Activated CD8-positive, alpha-beta memory T cell treated with anti-CD3 and anti-CD28 coated beads for 36 hours (primary cell): ENCODE measurements around the gene ARMC5. TPM values are rescaled to one million over a fixed set of nuclear protein-coding genes. Genes with fewer than 3 reads are reported as not detected.
"Not testable (repeated sequence)": the region's sequence is repeated elsewhere in the genome, so short reads cannot be mapped to it uniquely, and the experiment has no call there.

Experiments
- CTCF ChIA-PET: fragments of 350-600 bp; sonication (Branson Sonifier 250); formaldehyde crosslinking; loops from one replicate; lab custom pipeline; 2021; ENCODE audit warnings: antibody characterized with exemption; lab: Charles Lee
- POLR2A ChIA-PET: fragments of 350-600 bp; sonication (Branson Sonifier 250); formaldehyde crosslinking; loops from one replicate; lab custom pipeline; 2021; ENCODE audit warnings: antibody characterized with exemption; lab: Charles Lee
- total RNA-seq, 2 experiments: library from RNA; stranded (reverse); gene quantifications; one replicate each; pipeline ENCODE4 v1.2.3, GENCODE V29; 2021

The ARMC5 gene
- total RNA-seq, 2 experiments from 2014 or later: 11.8 to 12.3 TPM

GRCh38 chr16:31485571-31485970 lies 26.3 kb downstream of the ARMC5 start:
- CTCF ChIA-PET: no interaction called here
- POLR2A ChIA-PET: no interaction called here

- ChIA-PET CTCF (no interaction called here), POLR2A (no interaction called here)
Measured at GRCh38 chr16:31486045-31486444, 26.7 kb downstream of the ARMC5 start.

- ChIA-PET CTCF (no interaction called here), POLR2A (interaction anchor here (0.9 to 1.1 kb wide), 3 partner anchors 13 to 386 kb away, joined by 3 read pairs; partner anchors contain the start of gene ZNF267)
Measured at GRCh38 chr16:31487071-31487719, 27.9 kb downstream of the ARMC5 start.

- POLR2A ChIA-PET: interaction anchor here (0.6 to 1.1 kb wide), 4 partner anchors 13 to 386 kb away, joined by 3 to 4 read pairs (median 3); partner anchors contain the start of gene ZNF267
Measured at GRCh38 chr16:31487720-31488467, 28.6 kb downstream of the ARMC5 start.

GRCh38 chr16:31488468-31489297 lies 29.4 kb downstream of the ARMC5 start:
- POLR2A ChIA-PET: interaction anchor here (0.6 to 1.1 kb wide), 3 partner anchors 19 to 385 kb away, joined by 3 to 7 read pairs (median 4); partner anchors contain the start of genes RUSF1 and ZNF267
- CTCF ChIA-PET: interaction anchor here (0.5 to 1.4 kb wide), 4 partner anchors 9 to 143 kb away, joined by 3 to 4 read pairs (median 4); partner anchors contain the start of gene RUSF1

More at GRCh38 chr16:31487720-31488467, 28.6 kb downstream of the ARMC5 start:
- CTCF ChIA-PET: interaction anchor here (0.5 kb wide), 1 partner anchor 142 kb away, joined by 3 read pairs; no protein-coding TSS in a partner anchor

- POLR2A ChIA-PET: interaction anchor here (0.8 kb wide), 2 partner anchors 11 to 19 kb away, joined by 4 read pairs; partner anchors contain the start of gene RUSF1
- CTCF ChIA-PET: interaction anchor here (1.1 to 1.4 kb wide), 2 partner anchors 10 to 29 kb away, joined by 4 read pairs; no protein-coding TSS in a partner anchor
Measured at GRCh38 chr16:31489298-31489564, 29.9 kb downstream of the ARMC5 start.

GRCh38 chr16:31489616-31490584 lies 30.6 kb downstream of the ARMC5 start:
- ChIA-PET POLR2A (interaction anchor here (0.6 to 0.8 kb wide), 2 partner anchors 11 to 30 kb away, joined by 3 to 4 read pairs; no protein-coding TSS in a partner anchor), CTCF (interaction anchor here (1.1 to 1.4 kb wide), 2 partner anchors 10 to 29 kb away, joined by 4 read pairs; no protein-coding TSS in a partner anchor)

GRCh38 chr16:31491778-31492418 lies 32.6 kb downstream of the ARMC5 start:
- CTCF ChIA-PET: no interaction called here
- POLR2A ChIA-PET: no interaction called here

- ChIA-PET CTCF (no interaction called here), POLR2A (interaction anchor here (0.5 to 0.9 kb wide), 2 partner anchors 15 to 292 kb away, joined by 3 to 12 read pairs; no protein-coding TSS in a partner anchor)
Measured at GRCh38 chr16:31493506-31494125, 34.3 kb downstream of the ARMC5 start.

GRCh38 chr16:31496670-31497069 lies 37.4 kb downstream of the ARMC5 start:
- ChIA-PET CTCF (no interaction called here), POLR2A (no interaction called here)

- POLR2A ChIA-PET: interaction anchor here (0.7 kb wide), 1 partner anchor 9 kb away, joined by 3 read pairs; the partner anchor contains the start of gene RUSF1
- CTCF ChIA-PET: no interaction called here
Measured at GRCh38 chr16:31498493-31498892, 39.2 kb downstream of the ARMC5 start.

GRCh38 chr16:31499928-31500327 lies 40.6 kb downstream of the ARMC5 start:
- ChIA-PET POLR2A (interaction anchor here (1.1 kb wide), 1 partner anchor 10 kb away, joined by 4 read pairs; no protein-coding TSS in a partner anchor), CTCF (no interaction called here)

GRCh38 chr16:31501226-31501965 lies 42.1 kb downstream of the ARMC5 start:
- ChIA-PET CTCF (no interaction called here), POLR2A (interaction anchor here (1.1 kb wide), 1 partner anchor 12 kb away, joined by 4 read pairs; no protein-coding TSS in a partner anchor)

- ChIA-PET POLR2A (no interaction called here), CTCF (interaction anchor here (1.0 kb wide), 1 partner anchor 9 kb away, joined by 3 read pairs; no protein-coding TSS in a partner anchor)
Measured at GRCh38 chr16:31501966-31502348, 42.7 kb downstream of the ARMC5 start.

GRCh38 chr16:31502981-31503380 lies 43.7 kb downstream of the ARMC5 start:
- CTCF ChIA-PET: interaction anchor here (1.0 kb wide), 1 partner anchor 8 kb away, joined by 3 read pairs; no protein-coding TSS in a partner anchor
- POLR2A ChIA-PET: no interaction called here

GRCh38 chr16:31503555-31503954 lies 44.3 kb downstream of the ARMC5 start:
- POLR2A ChIA-PET, CTCF ChIA-PET: not testable (repeated sequence)
